NCI-H2029 treated with DMSO at 0.1 percent for 48 hours (cell line): ENCODE results near the gene POLD4.

Experiments used
- DNase-seq: peaks from one replicate; lab custom pipeline; 2025; lab: John Stamatoyannopoulos, UW

POLD4 gene

GRCh38 chr11:67387518-67387917 lies 34.2 kb upstream of the POLD4 start:
- no peak for DNase-seq

GRCh38 chr11:67387069-67387468 lies 33.7 kb upstream of the POLD4 start:
- no peak for DNase-seq

GRCh38 chr11:67384851-67385366 lies 31.6 kb upstream of the POLD4 start:
- no peak for DNase-seq

GRCh38 chr11:67382276-67383136 lies 29.2 kb upstream of the POLD4 start:
- peak; percentile 52 for DNase-seq

GRCh38 chr11:67381244-67381972 lies 28.1 kb upstream of the POLD4 start:
- no peak for DNase-seq

- no peak for DNase-seq
Observed at GRCh38 chr11:67379061-67380058, 26.0 kb upstream of the POLD4 start.

- DNase-seq: no peak
Observed at GRCh38 chr11:67378544-67378943, 25.2 kb upstream of the POLD4 start.

- no peak for DNase-seq
Observed at GRCh38 chr11:67376873-67377808, 23.8 kb upstream of the POLD4 start.

GRCh38 chr11:67376063-67376820 lies 22.9 kb upstream of the POLD4 start:
- no peak for DNase-seq

- DNase-seq: no peak
Observed at GRCh38 chr11:67375320-67376055, 22.1 kb upstream of the POLD4 start.

- DNase-seq: no peak
Observed at GRCh38 chr11:67374571-67375281, 21.4 kb upstream of the POLD4 start.

GRCh38 chr11:67373648-67374570 lies 20.6 kb upstream of the POLD4 start:
- no peak for DNase-seq

GRCh38 chr11:67372993-67373647 lies 19.8 kb upstream of the POLD4 start, which contains the start of gene CLCF1:
Gene CLCF1, minus strand, starts transcription at chr11:67373598. Its CDS starts 59 bp downstream, at chr11:67373539.
- no peak for DNase-seq

- no peak for DNase-seq
Observed at GRCh38 chr11:67372321-67372992, 19.1 kb upstream of the POLD4 start.

GRCh38 chr11:67371911-67372320 lies 18.6 kb upstream of the POLD4 start:
- DNase-seq: no peak
